ENCODE results near the gene PTGER2. TPM values are rescaled to one million over a fixed set of nuclear protein-coding genes. Genes with fewer than 3 reads are reported as not detected.

The PTGER2 gene
- total and polyA plus RNA-seq, 2 donors from 2014 or later = 3.4 to 10.0 TPM

GRCh38 chr14:52360831-52361230, 46.7 kb downstream of the PTGER2 start:
- FAIRE-seq (no peak), DNase-seq (peak in 2 of 5 donors; percentile 11 to 71)
- H3K36me3 ChIP-seq (ENCODE audit: control insufficient read depth in 2 of 3, insufficient read depth in 3 of 3, low read length in 3 of 3) = no peaks in the 10 kb centered on the region
- intact Hi-C loops (cut with DNase I) = no loop called here
- no peak overlapping the region for H3K4me3 ChIP-seq (ENCODE audit: low read length in 3 of 3)
- peaks cover 0 to 5% (median 3%) of the 10 kb centered on the region in 3 donors for H3K4me1 ChIP-seq (ENCODE audit: control insufficient read depth in 2 of 3, insufficient read depth in 2 of 3, low read depth in 1 of 3, low read length in 3 of 3)
- peak overlapping the region in 1 of 2 donors; percentile 36 for H3K27ac ChIP-seq (ENCODE audit: low read depth in 2 of 2, low read length in 2 of 2)
- no peaks in the 10 kb centered on the region for H3K9me3 ChIP-seq (ENCODE audit: control insufficient read depth in 2 of 3, insufficient read depth in 1 of 3, low read length in 3 of 3)
- H3K9ac ChIP-seq (ENCODE audit: low read length in 3 of 3) = no peak overlapping the region
- TF ChIP-seq CTCF (IDR thresholded peaks at IDR 0.05; ENCODE audit: borderline replicate concordance, extremely low read depth, insufficient read depth) = no peak
- no peaks in the 10 kb centered on the region for H3K27me3 ChIP-seq (ENCODE audit: control insufficient read depth, insufficient read depth, low read length)

DNA sequence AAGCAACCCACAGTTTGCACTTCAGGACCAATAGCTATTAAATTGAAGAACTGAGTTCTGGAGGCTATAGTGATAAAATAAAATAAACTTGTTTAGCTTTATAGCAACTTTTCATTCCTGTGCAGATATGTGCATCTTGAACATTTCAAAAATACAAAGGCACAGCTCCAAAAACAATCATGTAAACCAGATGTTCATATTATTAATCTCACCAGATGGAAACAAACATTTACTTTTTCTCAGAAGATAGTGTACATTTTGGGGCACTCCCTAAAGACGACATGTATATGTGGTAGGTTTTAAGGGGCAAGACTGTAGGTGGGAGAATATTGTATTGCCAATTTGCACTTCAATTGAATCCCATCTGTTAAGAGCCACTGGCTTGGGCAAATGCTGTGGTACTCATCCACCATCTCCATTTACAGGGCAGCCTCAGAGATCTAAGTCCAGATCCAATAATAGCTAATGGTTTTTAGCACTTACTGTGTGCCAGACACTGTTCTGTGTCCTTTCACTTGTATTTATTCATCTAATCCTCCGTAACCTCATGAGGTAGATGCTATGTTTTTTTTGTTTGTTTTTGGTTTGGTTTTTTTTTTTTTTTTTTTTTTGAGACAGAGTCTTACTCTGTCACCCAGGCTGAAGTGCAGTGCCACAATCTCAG, 49.1 kb downstream of the PTGER2 start:
- TF ChIP-seq CTCF (IDR thresholded peaks at IDR 0.05; ENCODE audit: borderline replicate concordance, extremely low read depth, insufficient read depth) = no peak
- FAIRE-seq (no peak), DNase-seq (peak in 2 of 5 donors; percentile 38 to 59)
- Histone ChIP-seq H3K27ac (ENCODE audit: low read depth in 2 of 2, low read length in 2 of 2) (no peak overlapping the region), H3K36me3 (ENCODE audit: control insufficient read depth in 2 of 3, insufficient read depth in 3 of 3, low read length in 3 of 3) (no peaks in the 10 kb centered on the region), H3K4me1 (ENCODE audit: control insufficient read depth in 2 of 3, insufficient read depth in 2 of 3, low read depth in 1 of 3, low read length in 3 of 3) (peaks cover 0 to 5% (median 3%) of the 10 kb centered on the region in 3 donors), H3K9me3 (ENCODE audit: control insufficient read depth in 2 of 3, insufficient read depth in 1 of 3, low read length in 3 of 3) (peaks cover 0 to 1% (median 0%) of the 10 kb centered on the region in 3 donors), H3K9ac (ENCODE audit: low read length in 3 of 3) (no peak overlapping the region), H3K27me3 (ENCODE audit: control insufficient read depth, insufficient read depth, low read length) (no peaks in the 10 kb centered on the region), H3K4me3 (ENCODE audit: low read length in 3 of 3) (no peak overlapping the region)
- intact Hi-C loops (cut with DNase I) = no loop called here

DNA sequence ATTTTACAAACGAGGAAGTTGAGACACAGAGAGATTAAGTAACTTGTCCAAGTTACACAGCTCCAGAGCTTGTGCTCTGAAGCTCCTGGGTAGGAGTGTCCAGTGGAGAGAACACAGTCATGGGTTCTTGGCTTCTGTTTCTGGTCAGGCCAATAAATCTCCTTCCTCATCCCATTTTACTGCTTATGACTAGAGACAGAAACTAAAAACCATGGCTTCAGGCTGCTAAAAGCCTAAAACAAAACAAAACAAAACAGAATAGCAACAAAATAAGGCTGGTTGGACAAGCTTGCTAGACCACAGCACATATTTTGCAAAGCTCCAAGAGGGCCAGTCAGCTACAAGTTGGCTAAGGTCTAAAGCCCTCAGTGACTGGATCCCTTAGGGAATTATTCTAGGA, 49.8 kb downstream of the PTGER2 start:
- FAIRE-seq (no peak), DNase-seq (peak in 2 of 5 donors; percentile 56 to 86)
- no peak for TF ChIP-seq CTCF (IDR thresholded peaks at IDR 0.05; ENCODE audit: borderline replicate concordance, extremely low read depth, insufficient read depth)
- intact Hi-C loops (cut with DNase I) = no loop called here
- H3K27ac ChIP-seq (ENCODE audit: low read depth in 2 of 2, low read length in 2 of 2) = no peak overlapping the region
- no peaks in the 10 kb centered on the region for H3K27me3 ChIP-seq (ENCODE audit: control insufficient read depth, insufficient read depth, low read length)
- peaks cover 0 to 1% (median 0%) of the 10 kb centered on the region in 3 donors for H3K9me3 ChIP-seq (ENCODE audit: control insufficient read depth in 2 of 3, insufficient read depth in 1 of 3, low read length in 3 of 3)
- no peaks in the 10 kb centered on the region for H3K36me3 ChIP-seq (ENCODE audit: control insufficient read depth in 2 of 3, insufficient read depth in 3 of 3, low read length in 3 of 3)
- H3K4me1 ChIP-seq (ENCODE audit: control insufficient read depth in 2 of 3, insufficient read depth in 2 of 3, low read depth in 1 of 3, low read length in 3 of 3) = peaks cover 0 to 5% (median 3%) of the 10 kb centered on the region in 3 donors
- H3K9ac ChIP-seq (ENCODE audit: low read length in 3 of 3) = no peak overlapping the region
- H3K4me3 ChIP-seq (ENCODE audit: low read length in 3 of 3) = no peak overlapping the region

Measured in kidney (tissue), 14 donors.